NCI-H226 (cell line): ENCODE measurements around the gene GPD2.

Source experiments
- DNase-seq: peaks from one replicate; pipeline ENCODE4 v3.0.0-alpha.2; 2015

GPD2 gene

DNA sequence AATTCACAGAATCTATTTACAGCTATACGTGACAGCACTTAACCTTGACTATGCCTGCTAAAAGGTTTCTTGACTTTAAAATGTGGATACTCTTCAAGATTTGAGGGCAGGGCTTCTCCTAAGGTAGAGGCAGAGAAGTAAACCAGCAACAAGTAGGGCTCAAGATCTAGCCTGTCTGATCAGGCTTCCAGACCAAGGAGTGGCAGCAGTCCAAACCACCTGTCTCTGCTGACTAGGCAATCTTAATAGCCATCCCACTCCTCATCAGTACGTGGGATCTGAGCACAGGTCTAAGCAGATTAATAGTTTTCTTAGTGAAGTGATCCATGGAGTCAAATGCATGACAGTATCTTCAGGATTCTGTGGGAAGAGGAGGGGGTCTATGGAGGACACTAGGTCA is 100.4 kb downstream of the GPD2 start:
- DNase-seq = no peak

DNA sequence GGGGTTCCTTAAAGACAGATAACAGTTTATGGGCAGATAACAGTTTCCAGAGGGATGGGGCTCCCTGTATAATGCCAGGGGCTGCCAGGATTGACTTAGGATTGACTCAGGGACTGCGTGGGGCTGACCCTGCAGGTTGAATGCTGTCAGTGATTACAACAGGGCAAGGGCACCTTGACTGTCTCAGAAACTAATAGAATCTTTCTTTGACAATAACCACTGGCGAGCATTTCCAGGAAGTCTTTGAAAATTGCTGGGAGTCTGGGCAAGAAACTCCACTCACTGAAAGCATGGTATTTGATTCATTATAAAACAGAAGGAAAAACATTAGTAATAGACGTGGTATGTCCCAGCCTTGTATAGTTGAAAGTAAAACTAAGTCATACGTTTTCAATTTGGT is 101.0 kb downstream of the GPD2 start:
- no peak for DNase-seq

DNA sequence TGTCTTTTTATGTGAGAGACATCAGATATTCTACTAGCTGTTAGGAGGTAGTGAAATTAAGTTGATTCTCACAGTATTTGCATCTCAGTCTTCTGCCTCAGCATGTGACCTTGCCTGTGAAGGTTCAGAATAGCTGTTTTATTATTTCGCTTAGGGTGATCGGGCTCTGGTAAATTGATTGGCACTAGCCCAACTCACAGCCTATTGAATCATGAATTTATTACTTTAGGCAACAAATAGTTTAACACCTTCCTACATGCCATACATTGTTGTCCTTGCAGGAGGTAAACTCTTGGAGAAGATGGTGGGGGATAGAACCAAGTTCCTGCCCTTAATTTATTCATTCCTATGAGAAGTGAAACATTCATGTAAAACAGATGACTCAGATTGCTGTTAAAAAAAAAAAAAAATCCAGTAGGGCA is 101.9 kb downstream of the GPD2 start:
- no peak for DNase-seq

GRCh38 chr2:156539086-156539860 is 103.1 kb downstream of the GPD2 start:
- DNase-seq = peak; percentile 7

GRCh38 chr2:156540706-156541105 is 104.5 kb downstream of the GPD2 start:
- DNase-seq = no peak

- DNase-seq = no peak
Measured at GRCh38 chr2:156541229-156541628, 105.0 kb downstream of the GPD2 start.

DNA sequence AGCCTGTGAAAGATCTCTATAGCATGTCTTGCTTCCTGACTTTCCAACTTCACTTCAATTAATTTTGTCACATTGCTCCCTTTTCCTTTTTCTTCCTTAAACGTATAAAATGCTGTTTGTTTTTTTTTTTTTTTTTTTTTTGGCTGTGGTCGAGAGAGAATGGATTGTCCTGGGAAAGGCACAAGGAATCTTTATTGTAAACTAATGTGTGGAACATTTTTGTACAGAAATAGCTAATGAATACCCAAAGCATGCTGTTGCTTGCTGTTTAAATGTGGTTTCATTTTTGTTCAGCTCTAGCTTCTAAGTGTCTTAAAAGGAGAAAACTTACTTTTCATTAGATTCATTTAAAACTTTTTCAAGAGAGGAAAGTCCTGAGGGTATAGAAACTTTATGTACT is 105.5 kb downstream of the GPD2 start:
- DNase-seq = no peak

DNA sequence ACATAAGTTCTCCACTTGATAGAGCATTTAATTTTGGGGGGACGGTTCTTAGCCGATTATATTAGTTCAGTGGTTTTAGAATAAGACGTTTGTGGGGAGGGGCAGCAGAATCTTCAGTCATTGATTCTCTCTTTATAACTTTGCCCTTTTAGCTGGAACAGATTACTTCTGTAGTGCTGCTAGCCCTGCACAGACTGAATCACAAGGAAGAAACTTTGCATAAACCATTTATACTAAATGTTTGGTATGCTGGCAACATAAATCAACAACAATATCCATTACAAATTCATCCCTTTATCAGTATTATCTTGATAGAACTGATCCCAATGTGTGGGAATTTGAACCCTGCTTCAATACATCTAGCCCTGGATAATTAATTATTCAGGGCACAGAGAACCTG is 112.2 kb downstream of the GPD2 start:
- no peak for DNase-seq

DNA sequence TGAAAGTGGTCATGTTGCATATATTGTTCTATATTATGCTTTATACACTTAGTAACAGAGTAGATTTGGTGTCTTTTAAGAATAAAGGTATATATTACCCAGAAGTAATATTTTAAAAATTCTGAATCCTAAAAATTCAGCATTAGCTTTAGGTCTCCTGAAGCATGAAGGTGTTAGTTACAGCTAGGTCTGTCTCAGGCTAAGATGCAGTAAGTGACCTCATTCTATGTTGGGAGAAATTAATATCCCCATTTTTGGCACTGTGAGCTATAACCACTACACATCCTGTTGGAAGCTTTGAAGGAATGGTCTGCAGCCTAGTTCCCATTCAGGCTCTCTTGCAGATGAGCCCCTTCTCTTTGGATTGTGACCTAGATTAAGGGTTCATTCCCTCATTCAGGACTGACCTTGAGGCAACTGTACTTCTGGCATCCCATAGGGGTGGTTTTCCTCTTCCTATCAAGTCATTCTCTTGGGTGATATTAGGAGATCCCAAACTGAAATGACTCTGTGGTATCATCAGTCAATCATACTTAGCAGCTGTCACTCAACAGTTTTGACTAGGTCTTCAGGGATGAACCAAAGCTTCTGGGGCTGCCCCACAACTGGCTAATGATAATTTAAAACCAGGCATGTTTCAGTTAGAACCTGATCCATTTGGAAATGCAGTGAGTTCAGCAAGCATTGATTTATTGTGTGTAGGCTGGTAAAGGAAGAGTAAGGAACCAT is 117.7 kb downstream of the GPD2 start:
- DNase-seq = no peak

- no peak for DNase-seq
Measured at GRCh38 chr2:156561326-156561725, 125.1 kb downstream of the GPD2 start.

DNA sequence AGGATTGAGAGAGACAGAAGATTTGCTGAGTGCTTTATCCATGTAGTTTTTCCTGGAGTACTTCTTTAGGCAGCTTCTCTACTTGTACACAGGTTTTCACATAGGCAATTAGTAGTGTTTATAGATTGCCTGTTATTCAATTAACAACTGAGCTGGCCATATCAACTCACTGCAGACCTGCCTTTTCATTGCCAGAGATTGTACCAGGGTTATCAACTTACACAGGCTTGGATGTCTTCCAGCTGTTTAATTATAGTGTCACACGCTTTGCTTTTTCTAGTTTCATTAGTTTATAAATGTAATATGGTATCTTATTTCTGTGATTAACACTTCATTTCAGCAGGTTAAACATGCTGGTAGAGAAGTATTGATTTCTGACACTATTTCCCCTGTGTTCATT is 125.9 kb downstream of the GPD2 start:
- no peak for DNase-seq

- DNase-seq = no peak
Measured at GRCh38 chr2:156563994-156564753, 128.0 kb downstream of the GPD2 start.

GRCh38 chr2:156565066-156565710 is 129.0 kb downstream of the GPD2 start:
- no peak for DNase-seq

- DNase-seq = no peak
Measured at GRCh38 chr2:156573710-156574109, 137.5 kb downstream of the GPD2 start.

DNA sequence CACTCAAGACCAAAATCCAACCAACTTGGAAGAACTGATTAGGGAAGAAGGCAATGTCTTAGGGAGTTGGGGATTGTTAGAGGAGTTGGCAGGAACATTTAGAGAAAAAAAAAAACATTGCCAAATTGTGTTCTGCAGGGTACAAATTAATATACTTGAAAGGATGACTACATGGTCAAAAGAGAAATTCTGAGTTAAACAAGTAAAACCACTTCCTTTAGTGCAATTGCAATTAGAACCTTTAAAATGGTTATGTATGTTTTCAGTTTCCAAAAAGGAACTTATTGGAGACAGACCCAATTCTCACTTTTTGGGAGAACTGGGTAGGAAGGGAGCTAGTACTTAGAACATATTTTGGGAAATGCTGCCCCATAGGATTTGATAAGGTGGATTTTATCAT is 137.9 kb downstream of the GPD2 start:
- DNase-seq = no peak

DNA sequence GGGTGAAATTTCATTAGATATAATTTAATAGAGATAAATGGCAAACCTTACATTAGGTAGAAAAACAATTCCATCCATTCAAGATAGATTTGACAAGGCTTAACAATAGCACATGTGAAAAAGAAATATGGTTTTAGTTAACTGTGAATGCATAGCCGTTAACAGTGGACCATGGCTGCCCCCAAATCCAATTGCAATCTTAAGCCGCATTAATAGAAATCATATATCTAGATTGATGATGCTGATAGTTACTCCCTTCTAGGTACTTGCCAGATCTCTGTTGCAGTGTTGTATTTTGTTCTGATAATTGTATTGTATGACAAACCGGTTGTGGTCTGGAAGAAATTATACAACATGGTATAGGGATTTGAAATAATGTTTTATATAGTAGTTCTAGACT is 139.8 kb downstream of the GPD2 start:
- no peak for DNase-seq

DNA sequence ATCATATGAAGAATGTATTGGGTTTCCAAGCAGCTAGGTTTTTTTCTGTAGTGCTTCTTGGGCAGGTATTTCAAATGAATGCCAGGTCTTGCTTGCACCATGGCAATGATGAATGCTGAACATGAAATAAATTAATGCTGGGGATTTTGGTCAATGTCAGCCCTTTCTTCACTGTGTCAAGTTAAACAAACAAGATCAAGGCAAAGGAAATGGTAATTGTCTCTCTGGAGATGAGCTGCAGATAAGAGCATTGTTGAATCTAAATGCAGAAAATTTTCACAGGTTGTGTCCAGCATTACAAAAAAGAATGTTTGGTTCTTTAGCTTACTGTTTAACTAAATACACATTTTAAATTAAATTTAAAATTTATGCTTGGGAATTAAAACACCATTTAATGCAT is 144.3 kb downstream of the GPD2 start:
- no peak for DNase-seq

- DNase-seq = no peak
Measured at GRCh38 chr2:156581280-156581679, 145.1 kb downstream of the GPD2 start.

DNA sequence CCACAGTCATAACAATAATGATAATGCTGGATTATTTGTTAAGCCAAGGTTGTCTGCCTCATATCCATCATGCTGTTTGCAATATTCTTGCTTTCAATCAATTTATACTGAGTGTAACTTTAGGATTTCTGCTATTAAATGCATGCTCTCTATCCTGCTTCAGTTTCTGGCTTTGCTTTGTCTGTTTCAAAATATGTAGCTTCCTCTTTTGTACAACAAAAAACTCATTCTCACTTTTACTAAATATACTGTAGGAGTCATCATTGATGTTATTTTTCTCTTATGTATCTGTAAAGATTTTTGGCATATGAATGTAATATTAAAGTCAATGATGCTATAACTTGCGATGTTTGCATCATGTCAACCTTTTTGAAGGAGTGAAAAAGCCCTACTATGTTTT is 149.3 kb downstream of the GPD2 start:
- DNase-seq = no peak

- no peak for DNase-seq
Measured at GRCh38 chr2:156586621-156587020, 150.4 kb downstream of the GPD2 start.

DNA sequence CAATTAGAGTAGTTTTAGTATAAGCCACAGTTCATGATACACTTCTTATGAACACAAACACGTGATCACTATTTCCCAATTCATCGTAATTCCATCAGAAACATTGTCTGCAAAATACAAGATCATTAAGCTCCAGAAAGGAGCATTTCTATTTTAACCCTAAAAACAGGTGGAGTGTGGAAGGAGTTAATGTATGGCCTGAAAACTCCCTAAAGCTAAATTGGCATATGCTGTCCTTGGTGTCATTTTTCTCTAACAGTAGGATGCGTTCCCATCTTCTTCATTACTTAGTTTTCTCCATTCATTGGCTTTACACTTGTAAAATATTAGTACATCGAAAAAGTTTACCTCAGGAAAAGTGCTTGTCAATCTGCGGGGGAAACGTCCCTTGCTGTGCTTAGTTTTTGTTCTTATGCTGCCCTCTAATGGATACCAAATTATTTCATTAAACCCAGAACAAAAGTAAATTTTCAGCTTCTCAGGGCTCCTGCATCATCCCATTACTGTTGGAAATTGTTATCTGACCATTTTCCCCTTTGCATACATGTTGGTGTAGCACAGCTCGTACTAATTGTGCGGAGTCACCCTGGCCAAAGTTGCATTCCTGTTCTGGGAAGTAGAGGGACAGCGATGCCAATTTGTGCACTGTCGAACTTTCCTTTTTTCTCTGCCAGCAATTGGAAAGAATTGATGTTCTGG is 153.4 kb downstream of the GPD2 start:
- no peak for DNase-seq

- no peak for DNase-seq
Measured at GRCh38 chr2:156590085-156590739, 154.0 kb downstream of the GPD2 start.
